Liver (tissue), 9 donors: ENCODE data around the gene ACSM6. TPM values are rescaled to one million over a fixed set of nuclear protein-coding genes. Genes with fewer than 3 reads are reported as not detected.

Source experiments
- DNase-seq: peaks from one replicate; pipeline ENCODE4 v3.0.0-alpha.2; 2017; ENCODE audit warnings: low spot score
- H3K27ac ChIP-seq, 2 donors: one replicate each; pipeline ENCODE4 v1.7.0; 2013; ENCODE audit warnings: inconsistent platforms in 2 of 2, low read length in 2 of 2, control low read depth in 1 of 2, low read depth in 1 of 2, mild to moderate bottlenecking in 1 of 2
- H3K27me3 ChIP-seq, 4 donors: one replicate each; pipeline versions ENCODE4 v1.6.1 to v1.7.0; 2013; ENCODE audit warnings: low read length in 3 of 4, inconsistent platforms in 1 of 4, mild to moderate bottlenecking in 1 of 4, moderate library complexity in 1 of 4; ENCODE audit not compliant: control insufficient read depth in 4 of 4, insufficient read depth in 4 of 4
- H3K36me3 ChIP-seq, 4 donors: one replicate each; pipeline versions ENCODE4 v1.6.1 to v1.7.0; 2013; ENCODE audit warnings: low read length in 3 of 4, mild to moderate bottlenecking in 3 of 4, low read depth in 1 of 4, moderate library complexity in 1 of 4; ENCODE audit not compliant: control insufficient read depth in 4 of 4, insufficient read depth in 3 of 4
- H3K4me1 ChIP-seq, 4 donors: one replicate each; pipeline versions ENCODE4 v1.6.1 to v1.7.0; 2013; ENCODE audit warnings: low read length in 3 of 4, mild to moderate bottlenecking in 3 of 4, moderate library complexity in 1 of 4; ENCODE audit not compliant: control insufficient read depth in 4 of 4, insufficient read depth in 4 of 4
- H3K4me3 ChIP-seq, 3 donors: one replicate each; pipeline versions ENCODE4 v1.6.1 to v1.7.0; 2013; ENCODE audit warnings: low read length in 3 of 3, control low read depth in 1 of 3, low read depth in 1 of 3, mild to moderate bottlenecking in 1 of 3
- H3K9ac ChIP-seq, 2 donors: one replicate each; pipeline ENCODE4 v1.7.0; 2013; ENCODE audit warnings: low read length in 2 of 2, mild to moderate bottlenecking in 2 of 2, moderate library complexity in 2 of 2, control low read depth in 1 of 2, low read depth in 1 of 2
- H3K9me3 ChIP-seq, 4 donors: one replicate each; pipeline versions ENCODE4 v1.6.1 to v1.7.0; 2013; ENCODE audit warnings: low read length in 3 of 4; ENCODE audit not compliant: control insufficient read depth in 4 of 4
- EGR1 ChIP-seq, 2 donors: IDR thresholded peaks; 2 replicates each; pipeline ENCODE4 v1.6.1; 2016 to 2018; ENCODE audit warnings: antibody characterized with exemption in 2 of 2, low read depth in 2 of 2
- FOXA1 ChIP-seq: IDR thresholded peaks from 2 replicates; pipeline ENCODE4 v1.6.1; 2016; ENCODE audit warnings: antibody characterized with exemption
- FOXA2 ChIP-seq: IDR thresholded peaks from 2 replicates; pipeline ENCODE4 v1.6.1; 2016; ENCODE audit warnings: antibody characterized with exemption
- GABPA ChIP-seq, 2 donors: IDR thresholded peaks in 1 of 2; conservative IDR thresholded peaks in 1 of 2; 2 replicates each; pipeline ENCODE4 v1.6.1; 2016; ENCODE audit warnings: antibody characterized with exemption in 2 of 2, mild to moderate bottlenecking in 1 of 2, moderate library complexity in 1 of 2
- HNF4A ChIP-seq, 2 donors: conservative IDR thresholded peaks; 2 replicates each; pipeline ENCODE4 v1.6.1; 2016; ENCODE audit warnings: antibody characterized with exemption in 2 of 2, mild to moderate bottlenecking in 2 of 2
- HNF4G ChIP-seq: IDR thresholded peaks from 2 replicates; pipeline ENCODE4 v1.6.1; 2016; ENCODE audit warnings: antibody characterized with exemption
- JUND ChIP-seq, 2 donors: IDR thresholded peaks; 2 replicates each; pipeline ENCODE4 v1.6.1; 2016; ENCODE audit warnings: antibody characterized with exemption in 2 of 2
- NR2F2 ChIP-seq: IDR thresholded peaks from 2 replicates; pipeline ENCODE4 v1.6.1; 2016; ENCODE audit warnings: antibody characterized with exemption
- RAD21 ChIP-seq, 2 donors: IDR thresholded peaks; 2 replicates each; pipeline ENCODE4 v1.6.1; 2016; ENCODE audit warnings: antibody characterized with exemption in 2 of 2, mild to moderate bottlenecking in 2 of 2
- RXRA ChIP-seq, 2 donors: IDR thresholded peaks; 2 replicates each; pipeline ENCODE4 v1.6.1; 2017 to 2018; ENCODE audit warnings: antibody characterized with exemption in 2 of 2, mild to moderate bottlenecking in 1 of 2
- SP1 ChIP-seq: IDR thresholded peaks from 2 replicates; pipeline ENCODE4 v1.6.1; 2018; ENCODE audit warnings: antibody characterized with exemption, mild to moderate bottlenecking
- TAF1 ChIP-seq: conservative IDR thresholded peaks from 2 replicates; pipeline ENCODE4 v1.6.1; 2016; ENCODE audit warnings: antibody characterized with exemption, mild to moderate bottlenecking
- YY1 ChIP-seq: IDR thresholded peaks from 2 replicates; pipeline ENCODE4 v1.6.1; 2016; ENCODE audit warnings: antibody characterized with exemption, mild to moderate bottlenecking
- ZBTB33 ChIP-seq: IDR thresholded peaks from 2 replicates; pipeline ENCODE4 v1.6.1; 2016; ENCODE audit warnings: antibody characterized with exemption
- WGBS: extraction: QIAGEN DNeasy Blood & Tissue Kit; methylation state at CpG from one replicate; pipeline ENCODE4 v1.1.7; 2013; 5-methylcytosine and 5-hydroxymethylcytosine counted together
- polyA plus RNA-seq, 2 donors: library from polyadenylated mRNA; stranded (reverse) in 1 of 2; unstranded in 1 of 2; fragments of 200-250 nt in 1 of 2; fragments of >200 nt in 1 of 2; fragmentation: Nextera tagmentation in 1 of 2; extraction: Ambion mirVana in 1 of 2; gene quantifications; one replicate each; pipeline versions ENCODE4 v1.2.1 to v1.2.3, GENCODE V29; 2013 to 2015
- total RNA-seq, 2 donors: library from RNA; depleted of rRNA; stranded (reverse); fragments of >200 nt; gene quantifications; one replicate each; pipeline ENCODE4 v1.2.3, GENCODE V29; 2014
- TF ChIP-seq, protein P1 (sequence below): IDR thresholded peaks from 2 replicates; pipeline ENCODE4 v1.6.1; 2016; ENCODE audit warnings: antibody characterized with exemption, mild to moderate bottlenecking
- TF ChIP-seq, protein P2 (sequence below): IDR thresholded peaks from 2 replicates; pipeline ENCODE4 v1.6.1; 2016; ENCODE audit warnings: antibody characterized with exemption
- TF ChIP-seq, protein P3 (sequence below): IDR thresholded peaks from 2 replicates; pipeline ENCODE4 v1.6.1; 2016; ENCODE audit warnings: antibody characterized with exemption
- TF ChIP-seq, protein P4 (sequence below): fragments of 150-350 bp; IDR thresholded peaks from 2 replicates; pipeline ENCODE4 v1.5.1; 2017; ENCODE audit warnings: improper control_type of control experiment, low read depth, low read length; ENCODE audit not compliant: missing input control
- donor health status: healthy.
- donor health status: healthy.
- donor health status: healthy.
- donor health status: healthy.
- donor health status: healthy.

ACSM6 gene
- total and polyA plus RNA-seq, 4 donors, result not detected

DNA sequence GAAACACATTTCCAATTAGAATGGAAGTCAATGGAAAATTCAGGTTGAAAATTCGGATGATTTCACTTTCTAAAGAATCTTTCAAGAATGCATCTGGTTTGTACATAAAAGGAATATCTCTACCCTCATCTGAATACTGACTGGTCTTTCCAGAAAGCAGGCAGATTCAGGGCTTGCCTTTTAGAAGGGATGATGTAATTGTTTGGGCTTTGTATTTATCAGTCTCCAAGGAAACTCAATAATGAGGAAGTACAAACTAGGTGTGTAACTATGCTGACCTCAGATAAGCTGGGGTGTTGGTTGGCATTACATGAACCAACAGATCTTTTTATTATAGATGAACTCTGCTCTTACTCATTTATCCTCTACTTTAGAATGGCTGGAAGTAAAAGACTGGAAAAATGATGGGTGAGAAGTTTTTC lies 72.6 kb downstream of the ACSM6 start:
- H3K4me1 ChIP-seq, result no peaks in the 10 kb centered on the region
- WGBS, result 69% methylated on average over 1 of the region's 1 CpG
- no peaks in the 10 kb centered on the region for H3K27me3 ChIP-seq
- H3K27ac ChIP-seq, result peak overlapping the region; percentile 63 to 69
- TF ChIP-seq GABPA (IDR thresholded peaks at IDR 0.05 in 1 of 2, conservative IDR thresholded peaks at IDR 0.05 in 1 of 2), result no peak
- no peak for TF ChIP-seq EGR1 (IDR thresholded peaks at IDR 0.05; ENCODE audit: low read depth in 2 of 2)
- TF ChIP-seq JUND (IDR thresholded peaks at IDR 0.05), result peak; percentile 58 to 66
- TF ChIP-seq NR2F2, result peak; percentile 52
- TF ChIP-seq, protein P1, sequence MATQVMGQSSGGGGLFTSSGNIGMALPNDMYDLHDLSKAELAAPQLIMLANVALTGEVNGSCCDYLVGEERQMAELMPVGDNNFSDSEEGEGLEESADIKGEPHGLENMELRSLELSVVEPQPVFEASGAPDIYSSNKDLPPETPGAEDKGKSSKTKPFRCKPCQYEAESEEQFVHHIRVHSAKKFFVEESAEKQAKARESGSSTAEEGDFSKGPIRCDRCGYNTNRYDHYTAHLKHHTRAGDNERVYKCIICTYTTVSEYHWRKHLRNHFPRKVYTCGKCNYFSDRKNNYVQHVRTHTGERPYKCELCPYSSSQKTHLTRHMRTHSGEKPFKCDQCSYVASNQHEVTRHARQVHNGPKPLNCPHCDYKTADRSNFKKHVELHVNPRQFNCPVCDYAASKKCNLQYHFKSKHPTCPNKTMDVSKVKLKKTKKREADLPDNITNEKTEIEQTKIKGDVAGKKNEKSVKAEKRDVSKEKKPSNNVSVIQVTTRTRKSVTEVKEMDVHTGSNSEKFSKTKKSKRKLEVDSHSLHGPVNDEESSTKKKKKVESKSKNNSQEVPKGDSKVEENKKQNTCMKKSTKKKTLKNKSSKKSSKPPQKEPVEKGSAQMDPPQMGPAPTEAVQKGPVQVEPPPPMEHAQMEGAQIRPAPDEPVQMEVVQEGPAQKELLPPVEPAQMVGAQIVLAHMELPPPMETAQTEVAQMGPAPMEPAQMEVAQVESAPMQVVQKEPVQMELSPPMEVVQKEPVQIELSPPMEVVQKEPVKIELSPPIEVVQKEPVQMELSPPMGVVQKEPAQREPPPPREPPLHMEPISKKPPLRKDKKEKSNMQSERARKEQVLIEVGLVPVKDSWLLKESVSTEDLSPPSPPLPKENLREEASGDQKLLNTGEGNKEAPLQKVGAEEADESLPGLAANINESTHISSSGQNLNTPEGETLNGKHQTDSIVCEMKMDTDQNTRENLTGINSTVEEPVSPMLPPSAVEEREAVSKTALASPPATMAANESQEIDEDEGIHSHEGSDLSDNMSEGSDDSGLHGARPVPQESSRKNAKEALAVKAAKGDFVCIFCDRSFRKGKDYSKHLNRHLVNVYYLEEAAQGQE, result peak; percentile 19
- peak in 1 of 2 donors; percentile 38 for TF ChIP-seq HNF4A (conservative IDR thresholded peaks at IDR 0.05)
- peak; percentile 44 for TF ChIP-seq SP1
- peak in 1 of 2 donors; percentile 21 for TF ChIP-seq RAD21 (IDR thresholded peaks at IDR 0.05)
- TF ChIP-seq, protein P2, sequence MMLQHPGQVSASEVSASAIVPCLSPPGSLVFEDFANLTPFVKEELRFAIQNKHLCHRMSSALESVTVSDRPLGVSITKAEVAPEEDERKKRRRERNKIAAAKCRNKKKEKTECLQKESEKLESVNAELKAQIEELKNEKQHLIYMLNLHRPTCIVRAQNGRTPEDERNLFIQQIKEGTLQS, result peak; percentile 51
- TF ChIP-seq RXRA (IDR thresholded peaks at IDR 0.05), result peak; percentile 25 to 59
- TF ChIP-seq, protein P3, sequence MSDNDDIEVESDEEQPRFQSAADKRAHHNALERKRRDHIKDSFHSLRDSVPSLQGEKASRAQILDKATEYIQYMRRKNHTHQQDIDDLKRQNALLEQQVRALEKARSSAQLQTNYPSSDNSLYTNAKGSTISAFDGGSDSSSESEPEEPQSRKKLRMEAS, result no peak
- H3K4me3 ChIP-seq, result no peak overlapping the region
- no peak for DNase-seq
- H3K9ac ChIP-seq, result no peak overlapping the region
- no peaks in the 10 kb centered on the region for H3K9me3 ChIP-seq
- peaks cover 6 to 28% (median 15%) of the 10 kb centered on the region in 4 donors for H3K36me3 ChIP-seq

DNA sequence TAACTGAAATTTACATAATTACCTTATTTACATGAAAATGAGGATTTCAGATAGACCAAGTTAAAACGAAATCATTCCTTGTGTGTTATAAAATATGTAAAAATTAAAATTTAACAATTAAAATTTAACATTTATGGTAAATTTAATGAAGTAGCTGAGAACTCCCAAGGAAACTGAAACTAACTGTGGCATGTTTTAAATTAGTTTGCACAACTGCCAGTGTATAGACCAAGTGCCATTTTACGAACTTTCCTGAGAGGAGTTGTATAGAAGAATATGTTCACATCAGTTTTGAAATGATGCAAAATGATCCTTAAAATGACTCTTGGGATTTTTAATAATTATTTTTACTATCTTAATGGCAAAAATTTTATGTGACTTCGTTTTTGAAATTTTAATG lies 73.2 kb downstream of the ACSM6 start:
- no peaks in the 10 kb centered on the region for H3K9me3 ChIP-seq
- TF ChIP-seq RXRA (IDR thresholded peaks at IDR 0.05) (no peak), YY1 (no peak), ZBTB33 (no peak), HNF4G (no peak), FOXA1 (no peak), FOXA2 (no peak), TAF1 (no peak), JUND (IDR thresholded peaks at IDR 0.05) (no peak), NR2F2 (no peak), GABPA (IDR thresholded peaks at IDR 0.05 in 1 of 2, conservative IDR thresholded peaks at IDR 0.05 in 1 of 2) (no peak), SP1 (no peak), EGR1 (IDR thresholded peaks at IDR 0.05; ENCODE audit: low read depth in 2 of 2) (no peak)
- TF ChIP-seq, protein P1, result no peak
- TF ChIP-seq, protein P4, sequence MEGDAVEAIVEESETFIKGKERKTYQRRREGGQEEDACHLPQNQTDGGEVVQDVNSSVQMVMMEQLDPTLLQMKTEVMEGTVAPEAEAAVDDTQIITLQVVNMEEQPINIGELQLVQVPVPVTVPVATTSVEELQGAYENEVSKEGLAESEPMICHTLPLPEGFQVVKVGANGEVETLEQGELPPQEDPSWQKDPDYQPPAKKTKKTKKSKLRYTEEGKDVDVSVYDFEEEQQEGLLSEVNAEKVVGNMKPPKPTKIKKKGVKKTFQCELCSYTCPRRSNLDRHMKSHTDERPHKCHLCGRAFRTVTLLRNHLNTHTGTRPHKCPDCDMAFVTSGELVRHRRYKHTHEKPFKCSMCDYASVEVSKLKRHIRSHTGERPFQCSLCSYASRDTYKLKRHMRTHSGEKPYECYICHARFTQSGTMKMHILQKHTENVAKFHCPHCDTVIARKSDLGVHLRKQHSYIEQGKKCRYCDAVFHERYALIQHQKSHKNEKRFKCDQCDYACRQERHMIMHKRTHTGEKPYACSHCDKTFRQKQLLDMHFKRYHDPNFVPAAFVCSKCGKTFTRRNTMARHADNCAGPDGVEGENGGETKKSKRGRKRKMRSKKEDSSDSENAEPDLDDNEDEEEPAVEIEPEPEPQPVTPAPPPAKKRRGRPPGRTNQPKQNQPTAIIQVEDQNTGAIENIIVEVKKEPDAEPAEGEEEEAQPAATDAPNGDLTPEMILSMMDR, result no peak
- no peaks in the 10 kb centered on the region for H3K27me3 ChIP-seq
- peak overlapping the region in 1 of 2 donors; percentile 39 for H3K9ac ChIP-seq
- peaks cover 6 to 28% (median 13%) of the 10 kb centered on the region in 4 donors for H3K36me3 ChIP-seq
- H3K4me3 ChIP-seq, result no peak overlapping the region
- 81% methylated on average over 3 of the region's 3 CpGs for WGBS
- DNase-seq, result no peak
- no peaks in the 10 kb centered on the region for H3K4me1 ChIP-seq
- peak overlapping the region in 1 of 2 donors; percentile 63 for H3K27ac ChIP-seq
